Spleen (tissue), 7 donors: Measurements from ENCODE around the gene APOLD1.

Experiments used
- CTCF ChIP-seq, 11 experiments: fragments of 200-600 bp in 7 of 11; fragments of 450-650 bp in 4 of 11; sonication (generic) in 4 of 11; IDR thresholded peaks in 8 of 11; conservative IDR thresholded peaks in 3 of 11; 1 replicate in 7 of 11; 2 replicates in 4 of 11; pipeline versions ENCODE4 v1.4.0 to v1.8.0; 2016 to 2021; ENCODE audit warnings: antibody characterized with exemption in 11 of 11, inconsistent platforms in 4 of 11, mild to moderate bottlenecking in 1 of 11
- POLR2A ChIP-seq, 3 donors: fragments of 450-650 bp; IDR thresholded peaks; one replicate each; pipeline ENCODE4 v1.5.1; 2017; ENCODE audit warnings: antibody characterized with exemption in 3 of 3, mild to moderate bottlenecking in 1 of 3
- POLR2AphosphoS5 ChIP-seq, 3 donors: sonication (generic); formaldehyde crosslinking; IDR thresholded peaks; one replicate each; pipeline ENCODE4 v1.5.1; 2017; ENCODE audit warnings: antibody characterized with exemption in 3 of 3
- donor health status: DM: no; HTN: no; CAD: no; lungs with moderate emphysema.
- donor health status: DM: no; HTN: no; CAD: no.
- donor health status: DM: no; HTN: no; CAD: no.

- TF ChIP-seq POLR2A (IDR thresholded peaks at IDR 0.05), result no peak
- no peak for TF ChIP-seq CTCF (IDR thresholded peaks at IDR 0.05 in 8 of 11, conservative IDR thresholded peaks at IDR 0.05 in 3 of 11)
- no peak for TF ChIP-seq POLR2AphosphoS5 (IDR thresholded peaks at IDR 0.05)
These were observed 38.2 kb upstream of the APOLD1 start for GRCh38 chr12:12747278-12747677.
